HL-60 (cell line): ENCODE data around the gene AOPEP.

Experiments
- TF ChIP-seq, protein P1 (sequence below): IDR thresholded peaks from one replicate; pipeline ENCODE4 v1.5.1; 2011; ENCODE audit warnings: low read length, control low read depth, inconsistent platforms; ENCODE audit not compliant: insufficient read depth
- TF ChIP-seq, protein P2 (sequence below): IDR thresholded peaks from 2 replicates; pipeline ENCODE4 v1.6.1; 2012; ENCODE audit warnings: low read depth; ENCODE audit not compliant: insufficient replicate concordance

DNA sequence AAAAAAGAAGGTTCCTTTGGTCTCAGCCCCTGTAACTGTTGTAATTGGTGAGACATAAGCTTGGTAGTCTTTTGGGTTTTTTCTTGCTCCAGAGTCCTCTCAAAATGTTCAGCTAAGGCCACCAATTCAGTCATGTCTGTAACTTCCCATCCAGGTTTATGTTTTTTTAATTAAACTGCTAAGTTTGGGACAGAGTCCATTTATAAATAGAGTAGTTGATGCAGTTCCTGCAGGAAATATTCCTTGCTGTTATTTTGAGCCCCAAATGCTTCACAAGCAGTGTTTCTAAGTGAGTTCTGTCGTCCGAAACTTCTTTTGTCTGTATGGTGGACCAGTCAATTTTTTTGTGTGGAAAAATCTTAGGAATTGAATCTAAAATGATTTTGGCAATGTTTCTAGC lies 155.0 kb downstream of the AOPEP start:
- TF ChIP-seq, protein P1, sequence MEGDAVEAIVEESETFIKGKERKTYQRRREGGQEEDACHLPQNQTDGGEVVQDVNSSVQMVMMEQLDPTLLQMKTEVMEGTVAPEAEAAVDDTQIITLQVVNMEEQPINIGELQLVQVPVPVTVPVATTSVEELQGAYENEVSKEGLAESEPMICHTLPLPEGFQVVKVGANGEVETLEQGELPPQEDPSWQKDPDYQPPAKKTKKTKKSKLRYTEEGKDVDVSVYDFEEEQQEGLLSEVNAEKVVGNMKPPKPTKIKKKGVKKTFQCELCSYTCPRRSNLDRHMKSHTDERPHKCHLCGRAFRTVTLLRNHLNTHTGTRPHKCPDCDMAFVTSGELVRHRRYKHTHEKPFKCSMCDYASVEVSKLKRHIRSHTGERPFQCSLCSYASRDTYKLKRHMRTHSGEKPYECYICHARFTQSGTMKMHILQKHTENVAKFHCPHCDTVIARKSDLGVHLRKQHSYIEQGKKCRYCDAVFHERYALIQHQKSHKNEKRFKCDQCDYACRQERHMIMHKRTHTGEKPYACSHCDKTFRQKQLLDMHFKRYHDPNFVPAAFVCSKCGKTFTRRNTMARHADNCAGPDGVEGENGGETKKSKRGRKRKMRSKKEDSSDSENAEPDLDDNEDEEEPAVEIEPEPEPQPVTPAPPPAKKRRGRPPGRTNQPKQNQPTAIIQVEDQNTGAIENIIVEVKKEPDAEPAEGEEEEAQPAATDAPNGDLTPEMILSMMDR: no peak
- TF ChIP-seq, protein P2, sequence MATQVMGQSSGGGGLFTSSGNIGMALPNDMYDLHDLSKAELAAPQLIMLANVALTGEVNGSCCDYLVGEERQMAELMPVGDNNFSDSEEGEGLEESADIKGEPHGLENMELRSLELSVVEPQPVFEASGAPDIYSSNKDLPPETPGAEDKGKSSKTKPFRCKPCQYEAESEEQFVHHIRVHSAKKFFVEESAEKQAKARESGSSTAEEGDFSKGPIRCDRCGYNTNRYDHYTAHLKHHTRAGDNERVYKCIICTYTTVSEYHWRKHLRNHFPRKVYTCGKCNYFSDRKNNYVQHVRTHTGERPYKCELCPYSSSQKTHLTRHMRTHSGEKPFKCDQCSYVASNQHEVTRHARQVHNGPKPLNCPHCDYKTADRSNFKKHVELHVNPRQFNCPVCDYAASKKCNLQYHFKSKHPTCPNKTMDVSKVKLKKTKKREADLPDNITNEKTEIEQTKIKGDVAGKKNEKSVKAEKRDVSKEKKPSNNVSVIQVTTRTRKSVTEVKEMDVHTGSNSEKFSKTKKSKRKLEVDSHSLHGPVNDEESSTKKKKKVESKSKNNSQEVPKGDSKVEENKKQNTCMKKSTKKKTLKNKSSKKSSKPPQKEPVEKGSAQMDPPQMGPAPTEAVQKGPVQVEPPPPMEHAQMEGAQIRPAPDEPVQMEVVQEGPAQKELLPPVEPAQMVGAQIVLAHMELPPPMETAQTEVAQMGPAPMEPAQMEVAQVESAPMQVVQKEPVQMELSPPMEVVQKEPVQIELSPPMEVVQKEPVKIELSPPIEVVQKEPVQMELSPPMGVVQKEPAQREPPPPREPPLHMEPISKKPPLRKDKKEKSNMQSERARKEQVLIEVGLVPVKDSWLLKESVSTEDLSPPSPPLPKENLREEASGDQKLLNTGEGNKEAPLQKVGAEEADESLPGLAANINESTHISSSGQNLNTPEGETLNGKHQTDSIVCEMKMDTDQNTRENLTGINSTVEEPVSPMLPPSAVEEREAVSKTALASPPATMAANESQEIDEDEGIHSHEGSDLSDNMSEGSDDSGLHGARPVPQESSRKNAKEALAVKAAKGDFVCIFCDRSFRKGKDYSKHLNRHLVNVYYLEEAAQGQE: no peak
